Smooth muscle cell (in vitro differentiated cells): ENCODE results near the gene CXCL3. TPM values are rescaled to one million over a fixed set of nuclear protein-coding genes. Genes with fewer than 3 reads are reported as not detected.

Experiments used
- DNase-seq: peaks from one replicate; lab custom pipeline; 2025; ENCODE audit not compliant: unreplicated experiment; lab: John Stamatoyannopoulos, UW
- H2AFZ ChIP-seq: fragments of 200-600 bp; sonication (generic); 2 replicates; pipeline ENCODE4 v1.6.0; 2016; ENCODE audit warnings: antibody characterized with exemption, low read depth, mild to moderate bottlenecking
- H3F3A ChIP-seq: fragments of 200-600 bp; sonication (generic); 2 replicates; pipeline ENCODE4 v1.6.0; 2017; ENCODE audit warnings: antibody characterized with exemption, low read depth
- H3K27ac ChIP-seq: fragments of 200-600 bp; sonication (generic); 2 replicates; pipeline ENCODE4 v1.5.1; 2016; ENCODE audit warnings: low read depth, mild to moderate bottlenecking
- H3K27me3 ChIP-seq: fragments of 200-600 bp; sonication (generic); 2 replicates; pipeline ENCODE4 v1.6.1; 2016; ENCODE audit warnings: low read depth, mild to moderate bottlenecking
- H3K36me3 ChIP-seq: fragments of 200-600 bp; sonication (generic); 2 replicates; pipeline ENCODE4 v1.5.1; 2016; ENCODE audit warnings: low read depth
- H3K4me1 ChIP-seq: fragments of 200-600 bp; sonication (generic); 2 replicates; pipeline ENCODE4 v1.5.1; 2016; ENCODE audit warnings: low read depth
- H3K4me2 ChIP-seq: fragments of 200-600 bp; sonication (generic); 2 replicates; pipeline ENCODE4 v1.6.0; 2016; ENCODE audit warnings: mild to moderate bottlenecking
- H3K4me3 ChIP-seq: fragments of 200-600 bp; sonication (generic); 2 replicates; pipeline ENCODE4 v1.5.1; 2016; ENCODE audit warnings: mild to moderate bottlenecking
- H3K79me2 ChIP-seq: fragments of 200-600 bp; sonication (generic); 2 replicates; pipeline ENCODE4 v1.6.0; 2016; ENCODE audit warnings: low read depth, mild to moderate bottlenecking
- H3K9ac ChIP-seq: fragments of 200-600 bp; sonication (generic); 2 replicates; pipeline ENCODE4 v1.6.0; 2016; ENCODE audit warnings: low read depth
- H3K9me3 ChIP-seq: fragments of 200-600 bp; sonication (generic); replicated peaks from 2 replicates; pipeline ENCODE4 v1.5.1; 2016; ENCODE audit warnings: low read depth
- H4K20me1 ChIP-seq: fragments of 200-600 bp; sonication (generic); 2 replicates; pipeline ENCODE4 v1.6.0; 2016; ENCODE audit warnings: low read depth
- CTCF ChIP-seq: fragments of 200-600 bp; sonication (generic); IDR thresholded peaks from 2 replicates; pipeline ENCODE4 v1.5.1; 2017; ENCODE audit warnings: borderline replicate concordance, mild to moderate bottlenecking, antibody characterized with exemption; ENCODE audit not compliant: insufficient read depth, poor library complexity, severe bottlenecking
- WGBS: methylation state at CpG from one replicate; pipeline ENCODE4 v1.1.7; 2016; ENCODE audit warnings: low lambda C conversion rate; 5-methylcytosine and 5-hydroxymethylcytosine counted together
- polyA plus RNA-seq: library from polyadenylated mRNA; unstranded; fragments of >200 nt; fragmentation: Nextera tagmentation; extraction: Ambion mirVana; gene quantifications from 2 replicates; pipeline ENCODE4 v1.2.1, GENCODE V29; 2016
- total RNA-seq: library from RNA; depleted of rRNA; stranded (reverse); fragments of >200 nt; gene quantifications from 2 replicates; pipeline ENCODE4 v1.2.3, GENCODE V29; 2014

The CXCL3 gene
- total and polyA plus RNA-seq, 2 experiments from 2014 or later = 1.6 to 5.6 TPM

- TF ChIP-seq CTCF = no peak
- Histone ChIP-seq H3F3A (no peaks in the 10 kb centered on the region), H3K27me3 (no peaks in the 10 kb centered on the region), H4K20me1 (no peaks in the 10 kb centered on the region), H3K4me1 (no peaks in the 10 kb centered on the region), H3K27ac (no peak overlapping the region), H3K4me3 (no peak overlapping the region), H3K79me2 (no peaks in the 10 kb centered on the region), H3K9me3 (no peaks in the 10 kb centered on the region), H3K36me3 (no peaks in the 10 kb centered on the region), H3K9ac (no peak overlapping the region), H3K4me2 (no peak overlapping the region), H2AFZ (no peak overlapping the region)
- WGBS = 80% methylated on average over 1 of the region's 1 CpG
- no peak for DNase-seq
These were observed 22.4 kb downstream of the CXCL3 start for GRCh38 chr4:74016068-74016467.

- H3K9me3 ChIP-seq = no peaks in the 10 kb centered on the region
- H3K4me3 ChIP-seq = no peak overlapping the region
- no peak overlapping the region for H3K27ac ChIP-seq
- H3K27me3 ChIP-seq = no peaks in the 10 kb centered on the region
- H3K36me3 ChIP-seq = no peaks in the 10 kb centered on the region
- H3K4me1 ChIP-seq = no peaks in the 10 kb centered on the region
- TF ChIP-seq CTCF = no peak
- H3K79me2 ChIP-seq = no peaks in the 10 kb centered on the region
- no peaks in the 10 kb centered on the region for H3F3A ChIP-seq
- no peak overlapping the region for H3K9ac ChIP-seq
- no peaks in the 10 kb centered on the region for H4K20me1 ChIP-seq
- 92% methylated on average over 3 of the region's 3 CpGs for WGBS
- no peak overlapping the region for H2AFZ ChIP-seq
- DNase-seq = no peak
- no peak overlapping the region for H3K4me2 ChIP-seq
These were observed 23.2 kb downstream of the CXCL3 start for GRCh38 chr4:74015126-74015780.

GRCh38 chr4:74014332-74014731 lies 24.2 kb downstream of the CXCL3 start:
- no peak overlapping the region for H3K4me2 ChIP-seq
- H3K9me3 ChIP-seq = no peaks in the 10 kb centered on the region
- no peaks in the 10 kb centered on the region for H3K36me3 ChIP-seq
- no peak for TF ChIP-seq CTCF
- WGBS = 67% methylated on average over 1 of the region's 1 CpG
- no peak for DNase-seq
- H3K4me3 ChIP-seq = no peak overlapping the region
- no peaks in the 10 kb centered on the region for H3K27me3 ChIP-seq
- H3K79me2 ChIP-seq = no peaks in the 10 kb centered on the region
- no peaks in the 10 kb centered on the region for H4K20me1 ChIP-seq
- H3K9ac ChIP-seq = no peak overlapping the region
- H2AFZ ChIP-seq = no peak overlapping the region
- no peaks in the 10 kb centered on the region for H3K4me1 ChIP-seq
- no peaks in the 10 kb centered on the region for H3F3A ChIP-seq
- H3K27ac ChIP-seq = no peak overlapping the region

- Histone ChIP-seq H2AFZ (no peak overlapping the region), H3K9me3 (no peaks in the 10 kb centered on the region), H3K79me2 (no peaks in the 10 kb centered on the region), H3K9ac (no peak overlapping the region), H3K4me1 (no peaks in the 10 kb centered on the region), H3K4me2 (no peak overlapping the region), H3F3A (no peaks in the 10 kb centered on the region), H3K27me3 (no peaks in the 10 kb centered on the region), H3K27ac (no peak overlapping the region), H3K36me3 (no peaks in the 10 kb centered on the region), H4K20me1 (no peaks in the 10 kb centered on the region), H3K4me3 (no peak overlapping the region)
- no peak for TF ChIP-seq CTCF
- DNase-seq = no peak
- 84% methylated on average over 2 of the region's 2 CpGs for WGBS
These were observed 25.2 kb downstream of the CXCL3 start for GRCh38 chr4:74013264-74013663.
